Colonic mucosa (tissue), 4 donors: ENCODE results near the gene HLA-DPA1. TPM values are rescaled to one million over a fixed set of nuclear protein-coding genes. Genes with fewer than 3 reads are reported as not detected.
A peak's percentile ranks its signal among the peaks of the same experiment; 100 is the strongest.
"Not testable (repeated sequence)": the region's sequence is repeated elsewhere in the genome, so short reads cannot be mapped to it uniquely, and the experiment has no call there.

Source experiments
- DNase-seq: peaks from one replicate; pipeline ENCODE4 v3.0.0-alpha.2; 2020
- H3K27ac ChIP-seq: fragments of 200-600 bp; one replicate; pipeline ENCODE4 v1.8.0; 2021
- H3K27me3 ChIP-seq: fragments of 200-600 bp; one replicate; pipeline ENCODE4 v1.8.0; 2021
- H3K36me3 ChIP-seq: fragments of 200-600 bp; one replicate; pipeline ENCODE4 v1.8.0; 2021
- H3K4me1 ChIP-seq: fragments of 200-600 bp; one replicate; pipeline ENCODE4 v1.8.0; 2021; ENCODE audit warnings: mild to moderate bottlenecking
- H3K4me3 ChIP-seq: fragments of 200-600 bp; one replicate; pipeline ENCODE4 v1.8.0; 2021
- H3K9ac ChIP-seq, 2 donors: one replicate each; pipeline ENCODE4 v1.7.0; 2013; ENCODE audit warnings: control low read depth in 2 of 2, low read depth in 2 of 2, low read length in 2 of 2
- H3K9me3 ChIP-seq: fragments of 200-600 bp; one replicate; pipeline ENCODE4 v1.8.0; 2021
- intact Hi-C: fragments of 100-400 bp; cut with DNase I; formaldehyde crosslinking; loops from one replicate; pipeline ENCODE4 v1.14.1; 2022
- total RNA-seq, 2 donors: library from RNA; stranded (reverse); fragmentation: NEBNext Ultra II Directional in 1 of 2; extraction: Animal tissue kit (Norgen Biotek cat#: 25700) in 1 of 2; gene quantifications; one replicate each; pipeline ENCODE4 v1.2.1, GENCODE V29; 2021
- TF ChIP-seq, protein P1 (sequence below): fragments of 200-600 bp; IDR thresholded peaks from one replicate; pipeline ENCODE4 v1.8.0; 2022; ENCODE audit warnings: antibody characterized with exemption, mild to moderate bottlenecking
- donor health status: healthy.
- donor health status: DM: no; HTN: no; CAD: no.
- donor health status: DM: no; HTN: no; CAD: no.

HLA-DPA1 gene
- total RNA-seq, 2 donors from 2014 or later = 18.7 to 58.7 TPM

DNA sequence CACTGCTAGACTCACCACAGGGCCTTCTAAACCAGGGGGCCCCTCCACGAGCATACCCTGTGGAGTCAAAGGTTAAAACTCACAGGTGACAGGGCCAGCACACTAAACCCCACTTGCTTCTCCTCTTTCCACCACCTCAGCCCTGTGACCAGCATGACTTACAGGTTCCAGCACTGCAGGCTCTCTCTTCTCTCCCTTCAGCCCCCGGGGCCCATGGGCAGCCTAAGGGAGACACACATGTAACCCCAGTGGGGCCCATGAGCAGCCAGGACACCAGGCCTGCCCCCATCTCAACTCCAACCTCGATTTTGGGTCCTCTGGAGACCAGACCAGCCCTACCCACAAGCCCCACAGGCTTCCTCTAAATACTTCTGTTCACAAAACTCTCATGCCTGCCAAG lies 30.3 kb upstream of the HLA-DPA1 start:
- Histone ChIP-seq H3K4me1 (no peaks in the 10 kb centered on the region), H3K27me3 (no peaks in the 10 kb centered on the region), H3K4me3 (no peak overlapping the region), H3K9me3 (no peaks in the 10 kb centered on the region), H3K36me3 (no peaks in the 10 kb centered on the region), H3K27ac (no peak overlapping the region), H3K9ac (no peak overlapping the region)
- TF ChIP-seq, protein P1, sequence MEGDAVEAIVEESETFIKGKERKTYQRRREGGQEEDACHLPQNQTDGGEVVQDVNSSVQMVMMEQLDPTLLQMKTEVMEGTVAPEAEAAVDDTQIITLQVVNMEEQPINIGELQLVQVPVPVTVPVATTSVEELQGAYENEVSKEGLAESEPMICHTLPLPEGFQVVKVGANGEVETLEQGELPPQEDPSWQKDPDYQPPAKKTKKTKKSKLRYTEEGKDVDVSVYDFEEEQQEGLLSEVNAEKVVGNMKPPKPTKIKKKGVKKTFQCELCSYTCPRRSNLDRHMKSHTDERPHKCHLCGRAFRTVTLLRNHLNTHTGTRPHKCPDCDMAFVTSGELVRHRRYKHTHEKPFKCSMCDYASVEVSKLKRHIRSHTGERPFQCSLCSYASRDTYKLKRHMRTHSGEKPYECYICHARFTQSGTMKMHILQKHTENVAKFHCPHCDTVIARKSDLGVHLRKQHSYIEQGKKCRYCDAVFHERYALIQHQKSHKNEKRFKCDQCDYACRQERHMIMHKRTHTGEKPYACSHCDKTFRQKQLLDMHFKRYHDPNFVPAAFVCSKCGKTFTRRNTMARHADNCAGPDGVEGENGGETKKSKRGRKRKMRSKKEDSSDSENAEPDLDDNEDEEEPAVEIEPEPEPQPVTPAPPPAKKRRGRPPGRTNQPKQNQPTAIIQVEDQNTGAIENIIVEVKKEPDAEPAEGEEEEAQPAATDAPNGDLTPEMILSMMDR = no peak
- intact Hi-C loops = no loop called here
- DNase-seq = no peak

DNA sequence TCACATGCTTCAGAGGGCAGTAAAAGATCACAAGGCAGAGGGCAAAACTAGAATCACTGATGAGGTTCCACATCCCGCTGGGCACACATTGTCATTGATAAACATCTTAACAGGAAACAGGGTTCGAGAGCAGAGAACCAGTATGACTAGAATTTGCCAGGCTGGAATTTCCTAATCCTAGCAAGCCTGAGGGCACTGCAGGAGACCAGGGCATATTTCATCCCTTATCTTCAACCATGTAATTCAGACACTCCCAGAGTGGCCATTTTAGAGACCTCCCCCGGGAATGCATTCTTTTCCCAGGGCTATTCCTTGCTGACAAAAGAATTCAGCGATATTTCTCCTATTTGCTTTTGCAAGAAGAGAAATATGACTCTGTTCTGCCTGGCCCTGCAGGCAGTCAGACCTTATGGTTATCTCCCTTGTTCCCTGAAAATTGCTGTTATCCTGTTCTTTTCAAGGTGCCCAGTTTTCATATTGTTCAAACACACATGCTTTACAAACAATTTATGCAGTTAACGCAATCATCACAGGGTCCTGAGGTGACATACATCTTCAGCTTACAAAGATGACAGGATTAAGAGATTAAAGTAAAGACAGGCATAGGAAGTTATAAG lies 27.8 kb upstream of the HLA-DPA1 start:
- H3K9me3 ChIP-seq, intact Hi-C loops, H3K36me3 ChIP-seq, DNase-seq, H3K9ac ChIP-seq, H3K27me3 ChIP-seq, H3K4me1 ChIP-seq, H3K4me3 ChIP-seq, H3K27ac ChIP-seq: not testable (repeated sequence)

DNA sequence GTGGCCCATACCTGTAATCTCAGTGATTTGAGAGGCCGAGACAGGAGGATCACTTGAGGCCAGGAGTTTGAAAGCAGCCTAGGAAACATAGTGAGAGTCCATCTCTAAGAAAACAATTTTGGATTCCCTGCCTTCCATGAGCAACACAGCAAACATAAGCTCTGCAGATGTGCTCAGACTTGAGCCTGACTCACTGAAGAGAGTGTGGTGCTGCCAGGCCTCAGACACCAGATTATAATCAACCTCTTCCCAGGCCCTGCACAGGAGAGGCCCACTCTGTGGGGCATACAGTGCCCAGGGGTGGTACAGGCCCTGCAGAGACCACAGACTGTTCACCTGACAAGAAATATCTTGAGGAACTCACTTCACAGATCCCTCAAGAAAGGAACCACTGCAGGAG lies 22.2 kb upstream of the HLA-DPA1 start:
- intact Hi-C loops = no loop called here

DNA sequence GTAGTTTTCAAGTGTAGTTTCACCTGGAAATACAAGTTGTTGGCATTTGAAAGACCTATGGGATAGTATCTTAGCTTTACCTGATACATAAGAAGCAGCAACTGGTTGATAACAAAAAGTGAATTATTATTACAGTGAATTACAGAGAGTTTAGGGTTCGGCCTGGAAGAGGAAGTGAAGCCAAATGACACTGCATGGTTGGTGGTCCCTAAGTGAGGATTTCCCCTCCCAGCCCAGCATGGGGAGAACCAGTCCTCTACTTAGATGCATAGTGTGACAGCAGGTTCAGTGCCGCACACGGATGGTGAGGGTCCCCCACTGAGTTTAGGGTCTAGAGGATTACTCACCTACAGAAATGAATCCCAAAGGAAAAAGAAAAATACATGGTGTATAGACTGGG lies 20.4 kb upstream of the HLA-DPA1 start:
- H3K36me3 ChIP-seq = no peaks in the 10 kb centered on the region
- intact Hi-C loops = no loop called here
- H3K4me3 ChIP-seq = no peak overlapping the region
- H3K9ac ChIP-seq = no peak overlapping the region
- H3K27ac ChIP-seq = no peak overlapping the region
- H3K4me1 ChIP-seq = no peaks in the 10 kb centered on the region
- DNase-seq = no peak
- no peaks in the 10 kb centered on the region for H3K27me3 ChIP-seq
- TF ChIP-seq, protein P1 = no peak
- no peaks in the 10 kb centered on the region for H3K9me3 ChIP-seq

More for the DNA sequence above, 22.2 kb upstream of the HLA-DPA1 start:
- Histone ChIP-seq H3K4me1 (no peaks in the 10 kb centered on the region), H3K4me3 (no peak overlapping the region), H3K36me3 (no peaks in the 10 kb centered on the region), H3K9ac (no peak overlapping the region), H3K27me3 (no peaks in the 10 kb centered on the region), H3K9me3 (no peaks in the 10 kb centered on the region), H3K27ac (no peak overlapping the region)
- TF ChIP-seq, protein P1 = no peak
- no peak for DNase-seq

DNA sequence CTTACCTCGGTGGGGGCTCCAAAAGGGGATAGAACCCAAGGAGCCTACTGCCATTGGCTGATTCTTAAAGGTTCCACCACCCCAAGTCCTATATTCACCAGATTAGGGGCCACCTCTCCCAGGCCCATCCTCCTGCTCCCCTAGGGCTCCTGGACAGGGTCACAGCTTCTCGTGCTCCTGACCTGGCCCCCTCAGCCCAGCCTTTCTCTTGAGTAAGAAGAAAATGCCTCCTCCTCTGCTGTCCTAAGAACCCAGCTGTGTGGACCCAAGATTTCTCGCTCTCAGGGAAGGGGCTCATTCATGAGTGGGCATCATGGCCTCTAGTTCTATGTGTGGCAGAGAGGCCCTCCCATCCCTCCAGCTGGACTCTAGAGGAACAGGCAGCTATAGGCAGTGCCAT lies 18.9 kb upstream of the HLA-DPA1 start:
- no peak for DNase-seq

DNA sequence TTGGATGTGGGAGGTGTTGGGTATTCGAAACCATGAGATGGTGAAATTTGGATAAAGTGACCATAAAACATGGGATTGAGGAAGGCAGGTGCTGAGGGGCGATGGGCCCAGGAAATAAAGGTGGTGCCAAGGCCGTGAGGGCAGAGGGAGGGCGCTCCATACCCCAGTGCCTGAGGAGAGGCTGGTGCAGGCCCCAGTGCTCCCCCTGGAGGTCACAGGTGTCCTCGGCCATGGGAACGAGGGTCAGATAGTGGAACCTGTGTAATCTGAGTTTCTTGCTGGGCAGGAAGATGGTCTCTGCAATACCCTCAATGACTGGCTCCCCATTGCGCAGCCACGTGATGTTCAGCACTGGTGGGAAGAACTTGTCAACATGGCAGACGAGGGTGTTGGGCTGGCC lies 18.5 kb upstream of the HLA-DPA1 start:
- Histone ChIP-seq H3K4me1 (no peaks in the 10 kb centered on the region), H3K9ac (no peak overlapping the region), H3K36me3 (no peaks in the 10 kb centered on the region), H3K4me3 (no peak overlapping the region), H3K9me3 (no peaks in the 10 kb centered on the region), H3K27me3 (no peaks in the 10 kb centered on the region), H3K27ac (no peak overlapping the region)
- intact Hi-C loops = no loop called here
- TF ChIP-seq, protein P1 = peak; percentile 43
- DNase-seq = peak; percentile 34

More for the DNA sequence above, 18.9 kb upstream of the HLA-DPA1 start:
- intact Hi-C loops = no loop called here
- TF ChIP-seq, protein P1 = no peak
- H3K27me3 ChIP-seq = no peaks in the 10 kb centered on the region
- H3K9me3 ChIP-seq = no peaks in the 10 kb centered on the region
- no peak overlapping the region for H3K9ac ChIP-seq
- H3K27ac ChIP-seq = no peak overlapping the region
- H3K36me3 ChIP-seq = no peaks in the 10 kb centered on the region
- H3K4me3 ChIP-seq = no peak overlapping the region
- no peaks in the 10 kb centered on the region for H3K4me1 ChIP-seq
